Hair follicular keratinocyte (primary cell): ENCODE measurements around the gene PAX1. TPM values are rescaled to one million over a fixed set of nuclear protein-coding genes. Genes with fewer than 3 reads are reported as not detected.

Experiments
- total RNA-seq: library from RNA; depleted of rRNA; stranded (reverse); fragments of >200 nt; gene quantifications from 2 replicates; pipeline ENCODE4 v1.2.3, GENCODE V29; 2015

Gene PAX1
- not detected in 2 replicates for total RNA-seq

DNA sequence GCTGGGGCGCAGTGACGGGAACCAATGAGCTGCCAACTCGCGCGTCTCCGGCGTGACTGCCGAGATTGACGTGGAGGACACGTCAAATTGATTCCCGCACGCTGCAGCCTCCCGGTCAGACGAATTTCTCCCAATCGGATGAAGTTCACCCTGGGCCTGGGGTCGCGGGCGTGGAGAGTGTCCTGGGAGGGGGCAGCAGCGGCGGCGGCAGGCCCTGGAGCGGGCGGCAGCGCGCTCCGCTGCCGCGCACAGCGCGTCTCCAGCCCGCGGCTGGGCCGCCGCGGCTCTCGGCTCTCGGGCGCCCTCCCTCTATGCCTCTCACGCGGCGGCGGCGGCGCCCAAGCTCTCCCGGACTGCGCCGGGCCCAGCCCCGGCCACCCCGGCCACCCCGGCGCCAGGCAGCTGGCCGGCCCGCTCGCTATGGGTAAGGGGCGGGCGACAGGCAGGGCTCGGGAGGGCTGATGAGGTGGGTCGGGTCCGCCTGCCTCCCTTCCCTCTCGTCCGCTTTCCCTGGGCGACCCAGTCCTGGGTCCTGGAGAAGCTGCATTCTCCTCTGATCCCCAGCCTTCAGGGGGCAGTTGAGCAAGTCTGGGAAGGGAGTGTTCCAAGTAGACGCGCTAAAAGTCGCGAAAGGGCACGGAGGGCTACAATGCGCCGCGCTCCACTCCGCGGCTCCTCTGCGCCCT, at the start of gene PAX1:
TSS of gene PAX1 (plus strand) at position 90 of the 686 bp plus-strand sequence. CDS start at position 139, 49 bp downstream.

Other genes with a start within 250 kb of the PAX1 start
- not detected in 2 replicates for gene NKX2-2, start 191.6 kb upstream of the PAX1 start, total RNA-seq